ENCODE measurements around the gene APBB1IP. TPM values are rescaled to one million over a fixed set of nuclear protein-coding genes. Genes with fewer than 3 reads are reported as not detected.
"Not testable (repeated sequence)": the region's sequence is repeated elsewhere in the genome, so short reads cannot be mapped to it uniquely, and the experiment has no call there.

The APBB1IP gene
- total RNA-seq, 4 donors from 2014 or later = 1.2 to 2.4 (median 1.9) TPM; not detected in 1

DNA sequence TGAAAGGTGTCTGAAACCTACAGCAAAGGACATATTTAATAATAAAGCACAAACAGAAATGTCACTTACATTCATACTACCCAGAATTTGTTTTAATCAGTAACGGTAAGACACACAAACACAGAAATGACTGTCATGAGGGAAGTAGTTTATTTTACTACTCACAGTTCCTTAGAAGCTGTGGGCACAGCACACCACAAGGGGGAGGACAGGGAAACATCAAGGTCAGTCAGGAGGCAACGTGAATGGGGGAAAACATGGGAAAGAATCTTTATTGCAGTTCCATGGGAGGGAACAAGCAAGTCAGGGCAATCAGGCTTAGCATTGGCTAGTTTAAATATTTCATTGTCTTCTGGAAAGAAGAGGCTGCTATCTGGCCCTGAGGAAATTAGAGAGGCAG lies 135.5 kb downstream of the APBB1IP start:
- no peak overlapping the region for H3K27ac ChIP-seq

DNA sequence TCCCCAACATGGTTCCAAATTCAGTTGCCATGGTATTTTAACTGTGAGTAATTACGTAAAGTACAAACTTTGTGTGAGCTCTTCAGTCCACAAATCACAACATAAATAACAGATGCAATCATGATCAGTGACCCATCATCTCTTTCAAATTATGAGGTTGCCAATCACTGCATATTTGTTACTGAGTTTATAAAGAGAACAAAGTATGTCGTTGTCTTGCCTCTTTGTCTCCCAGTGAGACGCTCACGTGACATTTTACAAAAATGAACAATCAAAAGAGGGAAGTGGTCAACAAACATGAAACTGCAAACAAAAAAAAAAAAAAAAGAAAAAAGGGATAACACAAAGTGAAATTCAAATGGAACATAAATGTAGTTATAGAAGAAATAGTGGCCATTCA lies 136.6 kb downstream of the APBB1IP start:
- no peak overlapping the region for H3K27ac ChIP-seq
- no peaks in the 10 kb centered on the region for H3K27me3 ChIP-seq
- intact Hi-C loops (cut with DNase I; ENCODE audit: low total_unique reads) = no loop called here
- TF ChIP-seq, protein P1, sequence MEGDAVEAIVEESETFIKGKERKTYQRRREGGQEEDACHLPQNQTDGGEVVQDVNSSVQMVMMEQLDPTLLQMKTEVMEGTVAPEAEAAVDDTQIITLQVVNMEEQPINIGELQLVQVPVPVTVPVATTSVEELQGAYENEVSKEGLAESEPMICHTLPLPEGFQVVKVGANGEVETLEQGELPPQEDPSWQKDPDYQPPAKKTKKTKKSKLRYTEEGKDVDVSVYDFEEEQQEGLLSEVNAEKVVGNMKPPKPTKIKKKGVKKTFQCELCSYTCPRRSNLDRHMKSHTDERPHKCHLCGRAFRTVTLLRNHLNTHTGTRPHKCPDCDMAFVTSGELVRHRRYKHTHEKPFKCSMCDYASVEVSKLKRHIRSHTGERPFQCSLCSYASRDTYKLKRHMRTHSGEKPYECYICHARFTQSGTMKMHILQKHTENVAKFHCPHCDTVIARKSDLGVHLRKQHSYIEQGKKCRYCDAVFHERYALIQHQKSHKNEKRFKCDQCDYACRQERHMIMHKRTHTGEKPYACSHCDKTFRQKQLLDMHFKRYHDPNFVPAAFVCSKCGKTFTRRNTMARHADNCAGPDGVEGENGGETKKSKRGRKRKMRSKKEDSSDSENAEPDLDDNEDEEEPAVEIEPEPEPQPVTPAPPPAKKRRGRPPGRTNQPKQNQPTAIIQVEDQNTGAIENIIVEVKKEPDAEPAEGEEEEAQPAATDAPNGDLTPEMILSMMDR (IDR thresholded peaks at IDR 0.05) = no peak
- no peak for TF ChIP-seq POLR2A (IDR thresholded peaks at IDR 0.05)
- no peaks in the 10 kb centered on the region for H3K4me1 ChIP-seq
- no peak for DNase-seq
- no peaks in the 10 kb centered on the region for H3K9me3 ChIP-seq
- no peaks in the 10 kb centered on the region for H3K36me3 ChIP-seq
- no peak overlapping the region for H3K4me3 ChIP-seq

More for the DNA sequence above, 135.5 kb downstream of the APBB1IP start:
- no peaks in the 10 kb centered on the region for H3K27me3 ChIP-seq
- no peak overlapping the region for H3K4me3 ChIP-seq
- no peaks in the 10 kb centered on the region for H3K4me1 ChIP-seq
- TF ChIP-seq, protein P1 (IDR thresholded peaks at IDR 0.05) = no peak
- TF ChIP-seq POLR2A (IDR thresholded peaks at IDR 0.05) = no peak
- no peaks in the 10 kb centered on the region for H3K9me3 ChIP-seq
- intact Hi-C loops (cut with DNase I; ENCODE audit: low total_unique reads) = no loop called here
- DNase-seq = no peak
- H3K36me3 ChIP-seq = no peaks in the 10 kb centered on the region

DNA sequence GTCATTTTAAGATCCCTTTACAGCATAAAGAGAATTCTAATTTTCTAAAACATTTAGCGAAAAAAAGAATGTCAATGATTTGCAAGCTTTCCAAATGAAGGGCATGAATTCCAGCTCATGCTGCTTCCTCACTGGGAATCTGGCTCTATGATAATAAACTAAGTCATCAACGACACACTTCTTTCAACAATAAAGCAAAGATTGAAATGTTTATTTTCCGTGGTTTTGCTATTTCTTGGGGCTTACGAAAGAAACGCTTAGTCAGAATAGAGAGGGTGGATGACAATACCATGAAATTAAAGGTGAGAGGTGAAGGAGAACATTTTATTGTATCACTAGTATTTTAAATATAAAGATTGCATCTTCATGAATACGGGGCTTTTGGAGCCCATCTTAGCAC lies 140.2 kb downstream of the APBB1IP start:
- H3K36me3 ChIP-seq; DNase-seq; H3K4me1 ChIP-seq; H3K27ac ChIP-seq; intact Hi-C loops (cut with DNase I; ENCODE audit: low total_unique reads); H3K27me3 ChIP-seq; H3K4me3 ChIP-seq; H3K9me3 ChIP-seq: not testable (repeated sequence)

DNA sequence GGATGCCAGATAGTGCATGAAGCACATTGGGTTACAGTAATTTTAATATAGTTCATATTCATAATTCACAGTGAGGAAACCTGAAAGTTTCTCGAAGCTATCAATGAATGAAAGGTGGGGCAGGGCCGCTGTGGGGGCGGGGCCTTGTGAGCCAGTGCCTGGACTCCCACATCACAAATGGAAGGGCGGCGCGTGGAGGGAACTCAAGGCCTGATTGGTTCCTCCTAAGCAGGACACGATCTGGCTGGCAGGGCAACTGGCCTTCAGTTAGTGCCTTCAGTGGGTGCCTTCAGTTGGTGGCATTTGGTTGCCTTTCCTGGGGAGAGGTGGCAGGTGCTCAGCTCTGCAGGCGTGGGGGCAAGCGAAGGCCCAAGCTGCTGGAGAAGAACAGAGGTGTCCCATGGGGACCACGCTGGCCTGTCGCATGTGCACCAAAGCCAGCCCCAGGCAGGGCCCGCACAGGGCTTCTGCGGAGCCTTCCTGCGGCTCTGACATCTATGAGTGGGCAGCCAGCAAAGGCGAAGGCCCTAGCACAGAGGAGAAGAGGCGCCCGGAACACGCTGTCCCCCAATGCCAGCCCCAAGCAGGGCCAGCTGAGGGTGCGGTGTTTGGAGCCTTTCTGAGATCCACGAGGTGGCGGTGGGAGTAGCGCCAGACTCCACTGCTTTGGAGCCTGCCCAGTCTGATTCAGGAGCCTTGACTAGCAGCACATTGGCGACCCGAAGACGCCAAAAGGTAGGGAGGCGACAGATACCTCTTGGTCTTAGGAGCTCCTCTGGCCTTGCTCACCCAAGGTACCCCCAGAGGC lies 141.3 kb downstream of the APBB1IP start:
- TF ChIP-seq, protein P1 (IDR thresholded peaks at IDR 0.05) = no peak
- no peak for TF ChIP-seq POLR2A (IDR thresholded peaks at IDR 0.05)
- H3K36me3 ChIP-seq = no peaks in the 10 kb centered on the region
- H3K4me3 ChIP-seq = no peak overlapping the region
- H3K27ac ChIP-seq = no peak overlapping the region
- H3K4me1 ChIP-seq = no peaks in the 10 kb centered on the region
- intact Hi-C loops (cut with DNase I; ENCODE audit: low total_unique reads) = no loop called here
- H3K9me3 ChIP-seq = no peaks in the 10 kb centered on the region
- no peak for DNase-seq
- H3K27me3 ChIP-seq = no peaks in the 10 kb centered on the region

DNA sequence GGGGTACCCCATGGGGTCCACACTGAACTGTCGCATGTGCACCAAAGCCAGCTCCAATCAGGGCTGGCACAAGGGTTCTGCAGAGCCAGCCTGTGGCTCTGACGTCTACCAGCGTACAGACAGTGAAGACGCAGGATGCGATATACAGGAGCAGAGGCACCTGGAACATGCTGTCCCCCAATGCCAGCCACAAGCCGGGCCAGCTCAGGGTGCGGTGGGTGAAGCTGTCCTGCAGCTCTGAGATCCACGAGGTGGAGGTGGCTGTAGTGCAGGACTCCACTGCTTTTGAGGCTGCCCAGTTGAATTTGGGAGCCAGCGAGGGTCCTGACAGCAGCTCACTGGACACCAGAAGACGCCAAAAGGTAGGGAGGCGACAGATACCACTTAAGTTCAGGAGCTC lies 148.1 kb downstream of the APBB1IP start:
- DNase-seq = no peak
- Histone ChIP-seq H3K36me3 (no peaks in the 10 kb centered on the region), H3K4me1 (no peaks in the 10 kb centered on the region), H3K4me3 (no peak overlapping the region), H3K27me3 (no peaks in the 10 kb centered on the region), H3K9me3 (no peaks in the 10 kb centered on the region), H3K27ac (no peak overlapping the region)
- intact Hi-C loops (cut with DNase I; ENCODE audit: low total_unique reads) = no loop called here
- TF ChIP-seq POLR2A (IDR thresholded peaks at IDR 0.05) = no peak
- TF ChIP-seq, protein P1 (IDR thresholded peaks at IDR 0.05) = no peak

Data from uterus (tissue), 4 donors.